Activated CD8-positive, alpha-beta memory T cell treated with anti-CD3 and anti-CD28 coated beads, Interleukin-2, amount 10 ng/mL, durations not matched to agents 7 days and 5 days (primary cell): ENCODE measurements around the gene VN1R5. TPM values are rescaled to one million over a fixed set of nuclear protein-coding genes. Genes with fewer than 3 reads are reported as not detected.

Experiments used
- ATAC-seq: fragments of 150-1000 bp; cut with Tn5 transposase; one replicate; pipeline ENCODE4 v1.10.0; 2021; ENCODE audit warnings: moderate library complexity
- CTCF ChIA-PET: fragments of 350-600 bp; sonication (Branson Sonifier 250); formaldehyde crosslinking; loops from one replicate; lab custom pipeline; 2021; ENCODE audit warnings: antibody characterized with exemption; lab: Charles Lee
- DNase-seq: peaks from one replicate; pipeline ENCODE4 v3.0.0-alpha.2; 2020
- H3K27ac Mint-ChIP-seq: one replicate; pipeline ENCODE4 v1.8.0; 2021; ENCODE audit warnings: mild to moderate bottlenecking, mixed read lengths
- H3K27me3 Mint-ChIP-seq: one replicate; pipeline ENCODE4 v1.8.0; 2021; ENCODE audit warnings: mixed read lengths
- H3K36me3 Mint-ChIP-seq: one replicate; pipeline ENCODE4 v1.8.0; 2021; ENCODE audit warnings: mild to moderate bottlenecking, mixed read lengths
- H3K4me1 Mint-ChIP-seq: one replicate; pipeline ENCODE4 v1.8.0; 2021; ENCODE audit warnings: mixed read lengths
- H3K4me3 Mint-ChIP-seq: one replicate; pipeline ENCODE4 v1.8.0; 2021; ENCODE audit warnings: mild to moderate bottlenecking, moderate library complexity, mixed read lengths
- H3K9me3 Mint-ChIP-seq: one replicate; pipeline ENCODE4 v1.8.0; 2022; ENCODE audit warnings: low read depth, mixed read lengths
- total RNA-seq, 2 experiments: library from RNA; stranded (reverse); gene quantifications; one replicate each; pipeline ENCODE4 v1.2.3, GENCODE V29; 2021

The VN1R5 gene
- total RNA-seq, 2 experiments from 2014 or later = not detected

DNA sequence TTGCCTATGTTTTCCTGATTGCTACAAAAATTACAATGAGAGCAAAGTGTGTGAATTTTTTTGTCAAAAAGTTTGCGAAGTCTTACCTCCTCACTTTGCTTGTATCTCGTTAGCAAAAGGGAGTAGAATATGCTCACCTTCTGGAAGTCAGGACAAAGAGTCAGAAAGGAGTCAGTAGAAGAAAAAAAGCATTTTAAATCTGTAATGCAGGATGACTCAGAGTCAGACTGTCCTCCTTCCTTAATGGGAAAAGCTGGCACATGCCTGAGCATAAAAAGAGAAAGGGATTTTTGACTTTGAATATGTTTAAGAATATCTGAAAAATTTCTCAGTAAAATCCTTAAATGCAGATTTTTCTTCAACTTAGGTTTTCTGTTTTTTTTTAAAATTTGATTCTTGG, 14.2 kb upstream of the VN1R5 start:
- Mint-ChIP-seq H3K36me3 (no peaks in the 10 kb centered on the region), H3K27ac (no peak overlapping the region), H3K9me3 (peaks cover 10% of the 10 kb centered on the region), H3K27me3 (no peaks in the 10 kb centered on the region), H3K4me3 (no peak overlapping the region), H3K4me1 (no peaks in the 10 kb centered on the region)
- CTCF ChIA-PET = no interaction called here
- no peak for ATAC-seq
- DNase-seq = no peak

- no peak for DNase-seq
- Mint-ChIP-seq H3K4me3 (no peak overlapping the region), H3K36me3 (no peaks in the 10 kb centered on the region), H3K4me1 (no peaks in the 10 kb centered on the region), H3K27ac (no peak overlapping the region), H3K27me3 (no peaks in the 10 kb centered on the region), H3K9me3 (peaks cover 16% of the 10 kb centered on the region)
- no peak for ATAC-seq
- CTCF ChIA-PET = no interaction called here
These were observed 12.2 kb upstream of the VN1R5 start for GRCh38 chr1:247243524-247244137.

GRCh38 chr1:247246325-247247115, 9.4 kb upstream of the VN1R5 start:
- Mint-ChIP-seq H3K36me3 (no peaks in the 10 kb centered on the region), H3K4me1 (no peaks in the 10 kb centered on the region), H3K4me3 (no peak overlapping the region), H3K27ac (no peak overlapping the region), H3K9me3 (peaks cover 23% of the 10 kb centered on the region), H3K27me3 (peaks cover 5% of the 10 kb centered on the region)
- CTCF ChIA-PET = no interaction called here
- ATAC-seq (no peak), DNase-seq (no peak)

- Mint-ChIP-seq H3K36me3 (no peaks in the 10 kb centered on the region), H3K4me1 (no peaks in the 10 kb centered on the region), H3K27me3 (peaks cover 5% of the 10 kb centered on the region), H3K9me3 (peaks cover 23% of the 10 kb centered on the region), H3K27ac (no peak overlapping the region), H3K4me3 (no peak overlapping the region)
- DNase-seq = no peak
- CTCF ChIA-PET = no interaction called here
- no peak for ATAC-seq
These were observed 8.3 kb upstream of the VN1R5 start for GRCh38 chr1:247247568-247247967.

DNA sequence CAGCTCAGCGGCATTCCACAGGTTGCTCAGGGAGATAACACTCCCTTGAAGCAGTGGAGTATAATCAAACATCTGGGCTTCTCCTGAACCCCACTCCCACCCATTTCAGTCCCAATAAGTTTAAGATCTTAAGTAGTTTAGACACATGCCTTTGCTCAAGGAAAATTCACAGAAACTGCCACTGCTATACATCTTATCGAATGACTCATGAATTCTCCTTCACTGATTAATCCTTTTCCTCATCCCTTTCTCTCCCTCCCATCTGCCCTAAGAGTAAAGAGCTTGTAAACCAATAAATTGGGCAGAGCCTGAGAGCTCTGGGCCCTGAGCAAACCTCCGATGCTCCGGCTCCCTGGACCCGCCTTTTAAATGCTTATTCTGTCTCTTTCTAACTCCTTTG, 10.2 kb downstream of the VN1R5 start:
- no peak overlapping the region for H3K27ac Mint-ChIP-seq
- peaks cover 4% of the 10 kb centered on the region for H3K9me3 Mint-ChIP-seq
- DNase-seq = no peak
- CTCF ChIA-PET = no interaction called here
- no peaks in the 10 kb centered on the region for H3K27me3 Mint-ChIP-seq
- no peak overlapping the region for H3K4me3 Mint-ChIP-seq
- no peaks in the 10 kb centered on the region for H3K4me1 Mint-ChIP-seq
- no peaks in the 10 kb centered on the region for H3K36me3 Mint-ChIP-seq
- no peak for ATAC-seq

DNA sequence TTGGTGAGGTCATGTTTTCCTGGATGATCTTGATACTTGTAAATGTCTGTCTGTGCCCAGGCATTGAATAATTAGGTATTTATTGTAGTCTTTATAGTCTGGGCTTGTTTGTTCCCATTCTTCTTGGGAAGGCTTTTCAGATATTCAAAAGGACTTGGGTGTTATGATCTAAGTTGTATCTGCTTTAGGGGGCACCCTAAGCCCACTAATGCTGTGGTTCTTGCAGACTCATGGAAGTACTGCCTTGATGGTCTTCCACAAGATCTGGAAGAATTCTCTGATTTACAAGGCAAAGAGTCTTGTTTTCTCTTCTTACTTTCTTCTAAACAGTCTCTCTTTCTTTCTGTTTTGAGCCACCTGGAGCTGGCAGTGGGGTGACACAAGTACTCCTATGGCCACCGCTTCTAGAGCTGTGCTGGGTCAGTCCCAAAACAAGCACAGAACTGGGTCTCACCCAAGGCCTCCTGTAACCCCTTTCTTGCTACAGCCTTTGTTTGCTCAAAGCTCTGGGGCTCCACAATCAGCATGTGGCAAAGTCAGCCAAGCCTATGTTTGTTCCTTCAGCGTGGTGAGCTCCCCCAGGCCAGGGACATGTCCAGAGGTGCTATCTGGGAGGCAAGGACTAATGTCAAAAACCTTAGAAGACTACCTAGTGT, 12.6 kb downstream of the VN1R5 start:
- H3K27ac Mint-ChIP-seq = no peak overlapping the region
- DNase-seq = no peak
- no peak for ATAC-seq
- no peak overlapping the region for H3K4me3 Mint-ChIP-seq
- no peaks in the 10 kb centered on the region for H3K27me3 Mint-ChIP-seq
- H3K4me1 Mint-ChIP-seq = no peaks in the 10 kb centered on the region
- H3K36me3 Mint-ChIP-seq = no peaks in the 10 kb centered on the region
- peaks cover 4% of the 10 kb centered on the region for H3K9me3 Mint-ChIP-seq
- CTCF ChIA-PET = no interaction called here

DNA sequence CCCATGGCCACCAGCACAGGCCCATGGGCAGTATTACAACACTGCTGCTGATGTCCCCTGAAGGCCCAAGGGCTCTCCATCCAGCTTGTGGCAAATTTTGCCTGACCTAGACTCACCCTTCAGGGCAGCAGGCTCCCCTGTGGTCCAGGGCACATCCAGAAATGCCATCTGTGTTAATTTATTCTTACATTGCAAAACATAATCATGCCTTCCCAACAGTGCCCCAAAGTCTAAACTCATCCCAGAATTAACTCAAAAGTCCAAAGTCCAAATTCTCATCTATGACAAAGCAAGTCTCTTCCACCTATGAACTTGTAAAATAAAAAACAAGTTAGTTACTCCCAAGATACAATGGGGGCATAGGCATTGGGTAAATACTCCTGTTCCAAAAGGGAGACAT, 13.3 kb downstream of the VN1R5 start:
- no peak overlapping the region for H3K4me3 Mint-ChIP-seq
- DNase-seq (no peak), ATAC-seq (no peak)
- no peaks in the 10 kb centered on the region for H3K27me3 Mint-ChIP-seq
- no peaks in the 10 kb centered on the region for H3K4me1 Mint-ChIP-seq
- CTCF ChIA-PET = no interaction called here
- no peak overlapping the region for H3K27ac Mint-ChIP-seq
- H3K9me3 Mint-ChIP-seq = peaks cover 4% of the 10 kb centered on the region
- no peaks in the 10 kb centered on the region for H3K36me3 Mint-ChIP-seq

DNA sequence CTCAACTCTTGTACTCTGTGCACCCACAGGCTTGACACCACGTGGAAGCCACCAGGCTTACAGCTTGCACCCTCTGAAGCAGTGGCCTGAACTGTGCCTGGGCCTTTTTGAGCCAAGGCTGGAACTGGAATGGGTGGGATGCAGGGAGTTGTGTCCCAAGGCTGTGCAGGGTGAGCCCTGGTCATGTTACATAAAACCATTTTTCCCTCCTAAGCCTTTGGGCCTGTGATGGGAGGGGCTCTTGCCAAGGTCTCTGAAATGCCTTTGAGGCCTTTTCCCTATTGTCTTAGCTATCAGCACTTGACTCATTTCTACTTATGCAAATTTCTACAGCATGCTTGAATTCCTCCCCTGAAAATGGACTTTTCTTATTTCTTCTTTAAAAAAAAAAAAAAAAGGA, 14.1 kb downstream of the VN1R5 start:
- no peak overlapping the region for H3K4me3 Mint-ChIP-seq
- CTCF ChIA-PET = no interaction called here
- H3K27me3 Mint-ChIP-seq = no peaks in the 10 kb centered on the region
- no peaks in the 10 kb centered on the region for H3K36me3 Mint-ChIP-seq
- DNase-seq = no peak
- H3K4me1 Mint-ChIP-seq = no peaks in the 10 kb centered on the region
- no peak overlapping the region for H3K27ac Mint-ChIP-seq
- no peak for ATAC-seq
- peaks cover 4% of the 10 kb centered on the region for H3K9me3 Mint-ChIP-seq

GRCh38 chr1:247273013-247273412, 17.1 kb downstream of the VN1R5 start:
- H3K36me3 Mint-ChIP-seq = peaks cover 2% of the 10 kb centered on the region
- CTCF ChIA-PET = no interaction called here
- H3K27ac Mint-ChIP-seq = no peak overlapping the region
- no peaks in the 10 kb centered on the region for H3K4me1 Mint-ChIP-seq
- ATAC-seq (no peak), DNase-seq (no peak)
- no peak overlapping the region for H3K4me3 Mint-ChIP-seq
- H3K27me3 Mint-ChIP-seq = no peaks in the 10 kb centered on the region
- H3K9me3 Mint-ChIP-seq = peaks cover 12% of the 10 kb centered on the region

DNA sequence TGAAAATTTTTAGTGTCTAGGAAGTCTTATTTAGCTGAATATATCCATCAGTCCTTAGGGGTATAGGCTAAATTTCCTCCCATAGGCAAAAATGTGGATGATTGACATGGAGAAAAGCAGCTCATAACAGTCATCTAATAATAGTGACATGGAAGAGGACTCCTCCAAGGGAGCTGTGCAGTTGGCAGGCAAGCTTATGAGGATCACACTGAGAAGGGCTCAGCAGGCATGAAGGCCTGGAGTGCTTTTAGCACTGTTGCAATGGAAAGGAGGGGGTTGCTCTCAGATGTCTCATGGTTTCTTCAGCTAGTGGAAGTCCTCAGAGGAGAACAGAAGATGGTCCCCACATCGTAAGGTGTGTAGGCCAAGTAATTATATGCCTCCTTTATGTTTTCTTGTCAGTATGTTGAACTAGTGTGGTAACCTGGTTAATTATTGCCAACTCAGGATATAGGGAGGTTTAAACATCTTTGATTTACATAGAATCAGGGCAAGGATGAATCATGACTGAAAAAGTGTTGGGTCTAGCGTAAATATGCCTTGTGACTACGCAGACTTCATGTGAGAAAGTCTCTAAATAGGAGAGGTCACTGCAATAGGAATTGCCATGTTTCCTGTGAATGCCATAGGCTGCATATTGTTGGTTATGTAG, 18.9 kb downstream of the VN1R5 start:
- Mint-ChIP-seq H3K4me3 (no peak overlapping the region), H3K27ac (no peak overlapping the region), H3K27me3 (no peaks in the 10 kb centered on the region), H3K9me3 (peaks cover 12% of the 10 kb centered on the region), H3K4me1 (no peaks in the 10 kb centered on the region), H3K36me3 (peaks cover 2% of the 10 kb centered on the region)
- DNase-seq = no peak
- CTCF ChIA-PET = interaction anchor here (1.1 kb wide), 1 partner anchor 14 kb away, joined by 3 read pairs; no protein-coding TSS in a partner anchor
- no peak for ATAC-seq

- H3K4me3 Mint-ChIP-seq = no peak overlapping the region
- peaks cover 2% of the 10 kb centered on the region for H3K36me3 Mint-ChIP-seq
- no peak for DNase-seq
- no peaks in the 10 kb centered on the region for H3K4me1 Mint-ChIP-seq
- no peak overlapping the region for H3K27ac Mint-ChIP-seq
- CTCF ChIA-PET = no interaction called here
- H3K9me3 Mint-ChIP-seq = peaks cover 9% of the 10 kb centered on the region
- no peak for ATAC-seq
- H3K27me3 Mint-ChIP-seq = no peaks in the 10 kb centered on the region
These were observed 21.3 kb downstream of the VN1R5 start for GRCh38 chr1:247277191-247277590.

- CTCF ChIA-PET = no interaction called here
- Mint-ChIP-seq H3K9me3 (peaks cover 6% of the 10 kb centered on the region), H3K27me3 (no peaks in the 10 kb centered on the region), H3K4me1 (no peaks in the 10 kb centered on the region), H3K36me3 (peaks cover 2% of the 10 kb centered on the region), H3K27ac (no peak overlapping the region), H3K4me3 (no peak overlapping the region)
- ATAC-seq = no peak
- DNase-seq = no peak
These were observed 25.2 kb downstream of the VN1R5 start for GRCh38 chr1:247281001-247281574.

DNA sequence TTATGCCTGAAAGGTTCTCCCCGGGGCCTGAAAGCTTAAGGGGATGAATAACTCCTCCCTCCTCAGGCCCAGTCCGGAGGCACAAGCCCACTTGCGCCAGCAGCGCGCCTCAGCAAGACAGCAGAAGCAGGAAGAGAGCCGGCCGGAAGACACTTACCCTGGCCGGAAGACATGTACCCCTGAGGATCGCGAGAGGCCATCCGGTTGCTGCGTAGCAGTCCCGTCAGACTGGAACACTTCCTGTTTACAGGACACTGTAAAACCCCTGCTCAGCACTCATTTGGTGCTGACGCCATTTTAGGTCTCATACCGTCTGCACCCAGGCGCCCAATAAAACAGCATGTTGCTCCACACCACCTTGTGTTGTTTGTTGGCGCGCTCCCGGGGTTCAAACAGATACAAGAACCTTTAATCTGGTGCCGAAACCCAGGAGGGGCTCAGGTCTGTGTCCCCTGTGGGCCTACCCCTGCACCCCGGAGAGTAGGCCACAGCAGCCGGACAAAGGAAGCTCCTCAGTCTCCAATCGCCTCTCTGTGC, 30.3 kb downstream of the VN1R5 start:
- peaks cover 9% of the 10 kb centered on the region for H3K9me3 Mint-ChIP-seq
- no peak overlapping the region for H3K27ac Mint-ChIP-seq
- ATAC-seq = no peak
- no peaks in the 10 kb centered on the region for H3K27me3 Mint-ChIP-seq
- H3K36me3 Mint-ChIP-seq = peaks cover 3% of the 10 kb centered on the region
- DNase-seq = no peak
- H3K4me3 Mint-ChIP-seq = no peak overlapping the region
- CTCF ChIA-PET = no interaction called here
- no peaks in the 10 kb centered on the region for H3K4me1 Mint-ChIP-seq
